ENCODE data around the gene HOXA6.

- TF ChIP-seq STAT6 (CRISPR knock-in tag; conservative IDR thresholded peaks at IDR 0.05; ENCODE audit: low read depth) (no peak), CTCF (IDR thresholded peaks at IDR 0.05) (no peak), HMGXB4 (CRISPR knock-in tag; IDR thresholded peaks at IDR 0.05) (no peak), CREB1 (CRISPR knock-in tag; IDR thresholded peaks at IDR 0.05) (no peak), USF1 (CRISPR knock-in tag; IDR thresholded peaks at IDR 0.05) (no peak), MXD4 (CRISPR knock-in tag; IDR thresholded peaks at IDR 0.05; ENCODE audit: borderline replicate concordance) (no peak), ZNF416 (CRISPR knock-in tag; IDR thresholded peaks at IDR 0.05) (no peak), E2F5 (CRISPR knock-in tag; IDR thresholded peaks at IDR 0.05) (no peak), ATF3 (CRISPR knock-in tag; conservative IDR thresholded peaks at IDR 0.05) (no peak), JUN (CRISPR knock-in tag; IDR thresholded peaks at IDR 0.05) (no peak)
Measured at GRCh38 chr7:27148031-27148755, 619 bp upstream of the HOXA6 start.
